Neural progenitor cell (in vitro differentiated cells): ENCODE results near the gene C22orf39. TPM values are rescaled to one million over a fixed set of nuclear protein-coding genes. Genes with fewer than 3 reads are reported as not detected.

Experiments used
- DNase-seq: peaks from one replicate; pipeline ENCODE4 v3.0.0-alpha.2; 2016; ENCODE audit warnings: low spot score
- H2AFZ ChIP-seq: fragments of 200-600 bp; sonication (generic); replicated peaks from 2 replicates; pipeline ENCODE4 v1.6.1; 2016; ENCODE audit warnings: antibody characterized with exemption
- H3F3A ChIP-seq: fragments of 200-600 bp; sonication (generic); 2 replicates; pipeline ENCODE4 v1.6.1; 2016; ENCODE audit warnings: antibody characterized with exemption, low read depth
- H3K27ac ChIP-seq: fragments of 200-600 bp; sonication (generic); 2 replicates; pipeline ENCODE4 v1.5.1; 2016; ENCODE audit warnings: mild to moderate bottlenecking
- H3K27me3 ChIP-seq: fragments of 200-600 bp; sonication (generic); 2 replicates; pipeline ENCODE4 v1.6.1; 2016; ENCODE audit warnings: mild to moderate bottlenecking, moderate library complexity
- H3K36me3 ChIP-seq: fragments of 200-600 bp; sonication (generic); 2 replicates; pipeline ENCODE4 v1.5.1; 2016
- H3K4me1 ChIP-seq: fragments of 200-600 bp; sonication (generic); 2 replicates; pipeline ENCODE4 v1.6.1; 2016; ENCODE audit warnings: mixed run types
- H3K4me2 ChIP-seq: fragments of 200-600 bp; sonication (generic); 2 replicates; pipeline ENCODE4 v1.6.1; 2016
- H3K4me3 ChIP-seq: fragments of 200-600 bp; sonication (generic); 2 replicates; pipeline ENCODE4 v1.5.1; 2016
- H3K79me2 ChIP-seq: fragments of 200-600 bp; sonication (generic); 2 replicates; pipeline ENCODE4 v1.6.1; 2016; ENCODE audit warnings: low read depth
- H3K9ac ChIP-seq: fragments of 200-600 bp; sonication (generic); 2 replicates; pipeline ENCODE4 v1.6.1; 2016
- H3K9me3 ChIP-seq: fragments of 200-600 bp; sonication (generic); 2 replicates; pipeline ENCODE4 v1.5.1; 2016; ENCODE audit warnings: low read depth
- H4K20me1 ChIP-seq: fragments of 200-600 bp; sonication (generic); 2 replicates; pipeline ENCODE4 v1.6.1; 2016; ENCODE audit warnings: low read depth
- H3K27ac Mint-ChIP-seq: 3 replicates; pipeline ENCODE4 v1.8.0; 2021; ENCODE audit warnings: mixed read lengths
- H3K27me3 Mint-ChIP-seq: 2 replicates; pipeline ENCODE4 v1.8.0; 2022; ENCODE audit warnings: low read depth, mild to moderate bottlenecking, inconsistent platforms, moderate library complexity, mixed read lengths; ENCODE audit not compliant: insufficient read depth
- H3K36me3 Mint-ChIP-seq: 3 replicates; pipeline ENCODE4 v1.8.0; 2021; ENCODE audit warnings: mixed read lengths
- H3K4me1 Mint-ChIP-seq: 3 replicates; pipeline ENCODE4 v1.8.0; 2021; ENCODE audit warnings: mixed read lengths
- H3K4me3 Mint-ChIP-seq: 3 replicates; pipeline ENCODE4 v1.8.0; 2021; ENCODE audit warnings: mild to moderate bottlenecking, moderate library complexity, mixed read lengths
- H3K9me3 Mint-ChIP-seq: 3 replicates; pipeline ENCODE4 v1.8.0; 2020; ENCODE audit warnings: mixed read lengths
- CTCF ChIP-seq: fragments of 200-600 bp; sonication (generic); IDR thresholded peaks from 2 replicates; pipeline ENCODE4 v1.5.1; 2017; ENCODE audit warnings: antibody characterized with exemption, mild to moderate bottlenecking
- EZH2 ChIP-seq: fragments of 200-600 bp; sonication (generic); IDR thresholded peaks from 2 replicates; pipeline ENCODE4 v1.6.1; 2017; ENCODE audit warnings: antibody characterized with exemption, mild to moderate bottlenecking, moderate library complexity
- EZH2phosphoT487 ChIP-seq: fragments of 200-600 bp; sonication (generic); IDR thresholded peaks from 2 replicates; pipeline ENCODE4 v1.6.1; 2017; ENCODE audit warnings: antibody characterized with exemption
- total RNA-seq: library from RNA; depleted of rRNA; stranded (reverse); fragments of >200 nt; gene quantifications from 2 replicates; pipeline ENCODE4 v1.2.3, GENCODE V29; 2015; ENCODE audit warnings: low replicate concordance

Gene C22orf39
- total RNA-seq, 1 donor from 2014 or later = 49.5 TPM

- no peaks in the 10 kb centered on the region for H3K9me3 Mint-ChIP-seq
- H3K4me1 Mint-ChIP-seq = peaks cover 31% of the 10 kb centered on the region
- peak overlapping the region; percentile 66 for H3K4me3 ChIP-seq
- H3K9ac ChIP-seq = peak overlapping the region; percentile 74
- H3K4me3 Mint-ChIP-seq = peak overlapping the region; percentile 91
- peaks cover 55% of the 10 kb centered on the region for H4K20me1 ChIP-seq
- H3K79me2 ChIP-seq = peaks cover 66% of the 10 kb centered on the region
- H3K36me3 ChIP-seq = no peaks in the 10 kb centered on the region
- no peak for TF ChIP-seq EZH2
- TF ChIP-seq EZH2phosphoT487 = no peak
- no peak for TF ChIP-seq CTCF
- H3K27me3 ChIP-seq = no peaks in the 10 kb centered on the region
- no peak overlapping the region for H2AFZ ChIP-seq
- H3K27ac Mint-ChIP-seq = no peak overlapping the region
- no peaks in the 10 kb centered on the region for H3K9me3 ChIP-seq
- peak; percentile 27 for DNase-seq
- peak overlapping the region; percentile 95 for H3K4me2 ChIP-seq
- peaks cover 18% of the 10 kb centered on the region for H3K4me1 ChIP-seq
- peaks cover 13% of the 10 kb centered on the region for H3K36me3 Mint-ChIP-seq
- peaks cover 29% of the 10 kb centered on the region for H3F3A ChIP-seq
- H3K27me3 Mint-ChIP-seq = no peaks in the 10 kb centered on the region
- no peak overlapping the region for H3K27ac ChIP-seq
Observed at GRCh38 chr22:19429950-19430889, 17.3 kb downstream of the C22orf39 start.

- Histone ChIP-seq H3K9ac (no peak overlapping the region), H3K79me2 (peaks cover 100% of the 10 kb centered on the region), H3K4me3 (no peak overlapping the region), H3K36me3 (no peaks in the 10 kb centered on the region), H2AFZ (no peak overlapping the region), H3K4me2 (no peak overlapping the region), H4K20me1 (peaks cover 90% of the 10 kb centered on the region), H3F3A (no peaks in the 10 kb centered on the region), H3K9me3 (no peaks in the 10 kb centered on the region), H3K27me3 (no peaks in the 10 kb centered on the region), H3K27ac (no peak overlapping the region), H3K4me1 (peaks cover 10% of the 10 kb centered on the region)
- Mint-ChIP-seq H3K9me3 (no peaks in the 10 kb centered on the region), H3K27me3 (no peaks in the 10 kb centered on the region), H3K36me3 (peaks cover 12% of the 10 kb centered on the region), H3K4me3 (no peak overlapping the region), H3K27ac (no peak overlapping the region), H3K4me1 (peaks cover 15% of the 10 kb centered on the region)
- no peak for TF ChIP-seq CTCF
- no peak for TF ChIP-seq EZH2
- no peak for TF ChIP-seq EZH2phosphoT487
- no peak for DNase-seq
Observed at GRCh38 chr22:19424186-19424500, 23.4 kb downstream of the C22orf39 start.

- Histone ChIP-seq H3K4me2 (no peak overlapping the region), H2AFZ (no peak overlapping the region)
Observed at GRCh38 chr22:19422440-19423301, 24.8 kb downstream of the C22orf39 start.

More at GRCh38 chr22:19422440-19423301, 24.8 kb downstream of the C22orf39 start:
- Histone ChIP-seq H3K4me1 (peaks cover 10% of the 10 kb centered on the region), H3F3A (no peaks in the 10 kb centered on the region), H3K9ac (no peak overlapping the region), H3K4me3 (no peak overlapping the region), H3K27me3 (no peaks in the 10 kb centered on the region), H3K79me2 (peaks cover 100% of the 10 kb centered on the region), H4K20me1 (peaks cover 79% of the 10 kb centered on the region), H3K36me3 (no peaks in the 10 kb centered on the region), H3K9me3 (no peaks in the 10 kb centered on the region), H3K27ac (no peak overlapping the region)
- Mint-ChIP-seq H3K27me3 (no peaks in the 10 kb centered on the region), H3K9me3 (no peaks in the 10 kb centered on the region), H3K27ac (peak overlapping the region; percentile 35), H3K4me1 (peaks cover 10% of the 10 kb centered on the region), H3K4me3 (no peak overlapping the region), H3K36me3 (peaks cover 14% of the 10 kb centered on the region)
- TF ChIP-seq EZH2phosphoT487 = no peak
- no peak for DNase-seq
